Right ventricle myocardium superior (tissue), 1 donor: Measurements from ENCODE around the gene DCST2. TPM values are rescaled to one million over a fixed set of nuclear protein-coding genes. Genes with fewer than 3 reads are reported as not detected.

Experiments
- ATAC-seq: fragments of 200-7000 bp; cut with Tn5 transposase; one replicate; pipeline ENCODE4 v1.9.1; 2020; ENCODE audit warnings: mild to moderate bottlenecking; ENCODE audit not compliant: poor library complexity
- DNase-seq: peaks from one replicate; pipeline ENCODE4 v3.0.0-alpha.2; 2020
- intact Hi-C: fragments of 100-400 bp; cut with DNase I; formaldehyde crosslinking; loops from one replicate; pipeline ENCODE4 v1.11.2; 2022
- total RNA-seq: library from RNA; stranded (reverse); fragmentation: NEBNext Ultra II Directional; extraction: Animal tissue kit (Norgen Biotek cat#: 25700); gene quantifications from one replicate; pipeline ENCODE4 v1.2.1, GENCODE V29; 2021
- donor health status: DM: no; HTN: yes; CAD: no; lungs with severe emphysema.

Gene DCST2
- total RNA-seq, 1 donor from 2014 or later: 0.16 TPM

DNA sequence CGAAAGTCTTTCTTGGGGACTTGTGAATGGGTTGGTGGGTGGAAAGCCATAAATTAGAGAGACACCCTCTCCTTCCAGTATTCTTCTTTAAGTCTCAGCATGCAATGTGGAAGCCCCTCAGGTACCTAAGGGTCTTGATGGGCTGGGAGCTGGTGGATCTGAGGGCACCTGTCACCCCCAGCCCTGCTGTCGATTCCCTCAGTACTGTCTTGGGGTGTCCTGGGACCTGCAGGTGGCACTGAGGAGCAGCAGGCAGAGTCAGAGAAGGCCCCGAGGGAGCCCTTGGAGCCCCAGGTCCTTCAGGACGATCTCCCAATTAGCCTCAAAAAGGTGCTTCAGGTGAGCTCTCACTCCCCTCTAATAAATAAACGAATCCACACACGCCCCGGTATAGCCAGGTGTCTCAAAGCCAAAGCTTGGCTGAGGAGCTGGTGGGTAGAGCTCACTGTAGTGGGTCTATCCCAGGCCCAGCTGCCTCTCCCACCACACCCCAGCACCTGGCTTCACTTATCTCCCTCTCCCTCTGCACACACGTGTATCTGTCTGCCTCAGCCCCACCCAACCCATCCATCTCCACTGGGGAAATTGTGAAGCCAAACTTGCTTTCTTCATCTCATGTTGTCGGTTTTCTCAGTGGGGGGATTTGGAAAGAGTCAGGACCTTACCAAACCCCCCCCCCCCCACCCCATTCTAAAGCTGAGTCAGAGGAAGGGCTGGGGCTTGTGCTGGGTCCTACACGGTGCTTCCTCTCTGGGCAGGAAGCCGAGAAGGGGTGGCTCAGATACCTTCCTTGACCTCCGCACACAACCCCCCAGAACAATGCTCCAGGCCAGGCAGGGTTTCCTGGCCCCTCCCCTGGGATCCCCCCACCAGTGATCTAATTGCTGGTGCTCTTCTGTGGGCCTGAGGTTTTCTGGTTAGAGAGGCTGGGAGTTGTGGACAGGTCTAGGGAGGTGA is 19.1 kb upstream of the DCST2 start:
- ATAC-seq (no peak), DNase-seq (peak; percentile 68)
- intact Hi-C loops: no loop called here

DNA sequence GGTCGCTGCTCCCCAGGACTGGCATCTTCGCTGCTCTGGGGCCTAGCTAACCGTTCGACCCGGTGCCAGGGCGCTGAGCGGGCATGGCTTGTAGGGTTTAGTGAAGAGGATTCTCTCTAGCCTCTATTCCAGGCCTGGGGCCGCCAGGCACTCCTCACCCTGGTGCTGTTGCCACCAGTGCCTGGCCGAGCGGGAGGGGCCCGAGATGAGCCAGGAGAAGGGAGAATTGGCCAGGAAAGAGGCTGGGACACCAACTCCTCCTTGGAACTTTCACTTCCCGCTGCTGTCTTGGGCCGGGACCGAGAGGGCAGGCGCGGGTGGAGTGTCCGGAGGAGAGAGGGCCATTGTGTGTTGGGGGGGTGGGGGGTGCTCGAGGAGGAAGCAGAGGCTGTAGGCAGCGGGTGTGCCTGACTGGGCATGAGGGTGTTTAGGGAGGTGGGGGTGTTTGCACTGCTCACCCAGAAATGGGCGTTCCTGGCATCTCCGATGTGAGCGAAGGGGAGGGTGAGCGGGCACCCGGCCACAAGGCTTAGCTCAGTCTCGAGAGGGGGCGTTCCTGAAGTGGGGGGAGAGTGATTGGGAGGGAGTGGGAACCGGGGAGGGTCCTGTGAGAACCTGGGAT is 18.3 kb upstream of the DCST2 start:
- ATAC-seq: peak; percentile 32
- peak; percentile 80 for DNase-seq
- intact Hi-C loops: no loop called here

DNA sequence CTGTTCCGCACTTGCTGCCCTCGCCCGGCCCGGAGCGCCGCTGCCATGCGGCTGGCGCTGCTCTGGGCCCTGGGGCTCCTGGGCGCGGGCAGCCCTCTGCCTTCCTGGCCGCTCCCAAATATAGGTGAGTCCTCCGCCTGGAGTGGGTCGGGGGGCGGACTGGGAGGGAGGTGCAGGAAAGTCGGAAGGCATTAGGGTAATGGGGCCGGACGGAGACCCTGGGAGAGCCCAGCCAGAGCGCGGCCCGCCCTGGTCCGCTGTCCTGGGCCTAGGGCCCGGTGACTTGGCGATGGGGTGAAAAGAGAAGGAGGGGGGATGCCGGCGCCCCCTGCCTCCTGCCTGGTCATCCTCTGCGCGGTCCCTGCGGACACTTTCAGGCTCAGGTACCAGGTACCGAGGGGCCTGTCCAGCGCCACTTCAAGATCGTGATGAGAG is 17.8 kb upstream of the DCST2 start:
- peak; percentile 4 for ATAC-seq
- intact Hi-C loops: no loop called here
- no peak for DNase-seq

GRCh38 chr1:155050560-155051341 is 17.2 kb upstream of the DCST2 start, which contains the start of gene ADAM15:
TSS of gene ADAM15 (plus strand) at chr1:155051316. CDS start at chr1:155051387, 71 bp downstream.
- DNase-seq (peak; percentile 93), ATAC-seq (peak; percentile 94)
- intact Hi-C loops: no loop called here

DNA sequence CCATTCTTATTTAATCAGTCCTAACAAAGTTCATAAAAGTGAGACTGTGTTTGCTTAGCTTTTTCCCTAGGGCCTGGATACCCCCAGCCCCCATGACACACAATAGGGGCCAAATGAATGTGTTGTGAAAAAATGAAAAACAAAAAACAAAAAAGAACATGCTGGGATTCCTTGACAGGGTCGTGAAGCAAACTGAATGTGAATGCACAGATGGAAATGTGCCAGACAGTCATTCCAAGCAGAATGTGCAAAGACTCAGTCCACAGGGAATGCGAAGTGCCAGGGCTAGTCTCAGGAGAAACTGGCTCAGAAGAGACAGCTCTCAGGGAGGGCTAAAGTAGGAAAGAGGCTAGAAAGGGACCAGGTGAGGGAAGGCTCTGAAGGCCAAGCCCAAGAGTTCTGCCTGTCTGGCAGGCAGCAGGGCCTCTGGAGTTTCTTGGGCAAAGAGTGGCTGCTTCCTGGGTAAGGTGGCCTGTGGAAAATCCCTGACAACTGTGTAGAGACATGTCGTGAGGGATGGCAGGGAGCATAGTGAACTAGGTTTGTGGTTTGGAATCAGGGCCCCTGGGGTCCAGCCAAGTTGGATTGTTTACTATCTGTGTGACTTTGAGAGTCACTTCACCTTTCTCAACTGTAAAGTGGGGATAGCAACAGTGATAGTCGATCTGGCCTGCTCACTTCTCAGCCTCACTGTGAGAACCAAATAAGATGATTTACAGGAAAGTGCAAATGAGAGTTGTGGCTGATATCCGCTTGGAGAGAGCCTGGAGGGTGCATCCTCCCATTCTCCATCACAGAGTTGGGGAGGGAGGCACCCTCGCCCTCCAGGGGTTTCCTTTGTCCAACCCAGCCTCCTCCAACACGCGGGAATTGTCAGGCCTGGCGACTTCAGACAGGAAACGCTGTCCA is 16.3 kb upstream of the DCST2 start:
- ATAC-seq (no peak), DNase-seq (no peak)
- intact Hi-C loops: loop anchor here (5.0 kb wide), 1 partner anchor 32 kb away; no protein-coding TSS in a partner anchor

DNA sequence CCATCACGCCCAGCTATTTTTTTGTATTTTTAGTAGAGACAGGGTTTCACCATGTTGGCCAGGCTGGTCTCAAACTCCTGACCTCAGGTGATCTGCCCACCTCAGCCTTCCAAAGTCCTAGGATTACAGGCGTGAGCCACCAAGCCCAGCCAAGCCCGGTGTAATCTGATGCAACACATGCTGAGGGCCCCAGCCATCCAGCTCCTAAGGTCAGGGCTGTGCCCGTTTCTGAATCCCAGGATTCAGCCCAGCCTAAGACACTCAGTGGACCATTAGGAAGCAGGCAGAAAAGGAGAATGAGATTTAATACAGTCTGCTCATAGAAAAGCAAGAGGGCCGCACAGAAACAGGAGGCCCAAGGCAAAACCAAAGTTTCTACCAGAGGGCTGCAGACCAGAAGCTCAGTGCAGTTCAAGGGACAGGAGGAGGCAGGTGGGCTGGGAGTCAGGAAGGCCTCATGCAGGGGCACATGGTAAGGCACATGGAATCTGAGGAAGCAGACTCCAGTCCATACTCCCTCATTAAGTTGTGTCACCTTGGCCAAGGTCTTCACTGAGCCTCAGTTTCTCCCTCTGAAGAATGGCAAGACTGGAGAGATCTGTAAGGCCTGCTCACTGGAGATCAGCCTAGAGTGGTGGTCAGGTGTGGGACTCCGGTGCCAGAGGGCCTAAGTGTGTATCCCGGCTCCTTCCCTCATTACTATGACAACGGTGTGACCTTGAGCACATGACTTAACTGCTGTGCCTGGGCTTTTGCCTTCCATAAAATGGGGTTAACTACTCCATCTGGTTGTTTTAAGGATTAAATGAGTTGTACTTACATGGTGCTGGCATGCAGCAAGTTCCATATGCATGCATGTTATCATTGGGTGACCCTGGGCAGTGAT is 15.1 kb upstream of the DCST2 start:
- intact Hi-C loops: loop anchor here (5.0 kb wide), 1 partner anchor 34 kb away; no protein-coding TSS in a partner anchor
- DNase-seq (no peak), ATAC-seq (no peak)

GRCh38 chr1:155044812-155045657 is 11.5 kb upstream of the DCST2 start:
- ATAC-seq (peak; percentile 96), DNase-seq (peak; percentile 88)
- intact Hi-C loops: loop anchor here (5.0 kb wide), 1 partner anchor 37 kb away; no protein-coding TSS in a partner anchor

DNA sequence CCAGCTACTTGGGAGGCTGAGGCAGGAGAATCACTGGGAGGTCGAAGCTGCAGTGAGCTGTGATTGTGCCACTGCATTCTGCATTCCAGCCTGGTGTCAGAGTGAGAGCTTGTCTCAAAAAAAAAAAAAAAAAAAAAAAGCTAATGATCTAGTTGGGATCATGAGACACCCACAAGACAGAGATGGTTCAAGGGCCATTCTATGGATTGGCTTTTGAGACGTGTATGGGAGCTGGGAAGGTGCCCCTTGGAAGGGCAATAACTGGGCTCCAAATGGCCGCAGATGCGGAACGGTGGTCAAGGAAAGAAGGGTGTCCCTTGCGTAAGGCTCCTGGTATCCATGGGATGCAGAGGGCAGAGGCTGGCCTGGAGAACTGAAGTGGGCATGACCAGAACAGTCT is 10.8 kb upstream of the DCST2 start:
- no peak for ATAC-seq
- intact Hi-C loops: no loop called here
- no peak for DNase-seq

DNA sequence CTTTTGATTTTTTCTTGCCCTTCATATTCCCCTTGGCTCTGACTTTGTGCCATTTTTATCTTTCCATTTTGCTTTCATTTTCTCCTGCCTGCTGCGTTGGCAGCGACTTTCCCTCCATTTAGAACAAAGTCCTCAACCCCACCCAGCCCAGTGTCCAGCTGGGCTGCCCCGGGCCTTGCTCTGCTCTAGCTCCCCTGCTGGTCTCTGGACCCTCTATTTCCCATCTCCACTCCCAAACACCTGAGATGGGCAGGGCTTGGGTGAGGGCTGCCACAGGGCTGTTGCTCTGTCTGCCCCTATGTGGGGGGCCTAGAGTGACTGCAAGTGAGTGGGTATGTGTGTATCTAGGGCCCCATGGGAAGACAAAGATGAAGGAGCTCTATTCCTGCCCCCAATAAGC is 10.2 kb upstream of the DCST2 start:
- no peak for DNase-seq
- ATAC-seq: no peak
- intact Hi-C loops: no loop called here

GRCh38 chr1:155043301-155043702 is 9.7 kb upstream of the DCST2 start:
- no peak for DNase-seq
- intact Hi-C loops: no loop called here
- no peak for ATAC-seq

DNA sequence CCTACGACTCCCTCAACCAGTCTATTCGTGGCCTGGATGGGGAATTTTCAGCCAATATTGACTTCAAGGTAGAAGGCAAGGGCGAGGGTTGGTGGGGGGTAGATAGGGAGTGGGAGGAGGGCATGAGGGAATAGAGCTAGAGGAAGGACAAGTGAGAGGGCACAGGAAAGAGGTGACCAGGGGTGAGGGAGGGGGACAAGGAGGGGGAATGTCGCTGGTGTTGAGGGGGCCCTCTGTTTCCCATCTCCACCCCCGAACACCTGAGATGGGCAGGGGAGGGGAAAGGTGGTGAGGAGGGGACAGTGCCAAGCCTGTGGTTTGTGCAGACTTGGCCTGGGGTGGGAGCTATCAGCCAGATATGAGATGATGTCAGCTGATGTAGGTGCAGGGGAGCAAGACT is 9.2 kb upstream of the DCST2 start:
- DNase-seq: no peak
- intact Hi-C loops: no loop called here
- ATAC-seq: no peak

DNA sequence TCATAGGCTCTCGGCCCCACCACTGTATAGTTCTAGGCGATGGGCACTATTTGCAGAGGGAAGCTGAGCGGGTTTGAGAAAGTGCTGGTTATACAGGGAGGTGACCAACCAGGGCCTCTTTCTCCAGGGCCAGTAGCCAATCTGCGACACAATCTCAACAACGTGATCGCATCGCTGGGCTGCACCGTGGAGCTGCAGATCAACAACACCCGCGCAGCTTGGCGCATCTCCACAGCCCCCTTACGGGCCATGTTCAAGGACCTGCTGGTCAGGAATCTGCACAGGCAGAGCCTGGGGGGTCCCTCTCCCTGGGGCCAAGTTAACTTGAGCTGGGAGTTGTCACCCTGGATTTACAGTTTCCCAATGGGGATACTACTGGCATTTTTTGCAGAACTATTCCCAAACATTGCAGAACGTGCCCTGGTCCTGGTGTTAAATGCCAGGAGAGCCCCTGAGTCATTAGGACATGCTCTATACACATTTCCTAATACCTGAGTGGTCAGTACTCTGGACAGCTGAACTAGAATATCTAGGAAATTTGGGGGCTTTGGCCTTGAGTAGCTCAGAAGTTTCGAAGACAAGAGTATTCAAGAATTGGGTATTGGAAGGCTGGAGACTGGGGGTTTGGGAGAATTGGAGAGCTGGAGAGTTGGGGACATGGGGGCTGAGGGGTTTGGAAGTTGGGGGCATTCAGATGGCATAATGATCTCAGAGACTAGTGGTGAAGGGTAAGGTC is 6.9 kb upstream of the DCST2 start:
- no peak for DNase-seq
- no peak for ATAC-seq
- intact Hi-C loops: no loop called here

DNA sequence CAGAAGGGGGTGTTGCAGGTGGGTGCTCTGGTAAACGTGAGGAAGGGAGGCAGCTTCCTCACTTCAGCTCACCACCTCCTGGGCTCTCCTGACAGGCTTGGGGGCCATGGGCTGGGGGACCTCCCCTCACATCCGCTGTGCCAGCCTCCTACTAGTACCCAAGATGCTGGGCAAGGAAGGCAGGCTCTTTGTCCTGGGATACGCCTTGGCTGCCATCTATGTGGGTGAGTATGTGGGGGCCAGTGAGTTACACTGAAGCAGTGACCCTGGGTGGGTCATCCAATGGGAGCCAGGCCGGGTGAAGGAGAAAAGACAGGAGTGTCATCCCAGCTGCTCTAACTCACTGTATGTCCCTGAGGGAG is 5.7 kb upstream of the DCST2 start:
- ATAC-seq: no peak
- no peak for DNase-seq
- intact Hi-C loops: no loop called here

GRCh38 chr1:155038602-155039307 is 5.2 kb upstream of the DCST2 start:
- intact Hi-C loops: no loop called here
- DNase-seq (no peak), ATAC-seq (peak; percentile 19)

DNA sequence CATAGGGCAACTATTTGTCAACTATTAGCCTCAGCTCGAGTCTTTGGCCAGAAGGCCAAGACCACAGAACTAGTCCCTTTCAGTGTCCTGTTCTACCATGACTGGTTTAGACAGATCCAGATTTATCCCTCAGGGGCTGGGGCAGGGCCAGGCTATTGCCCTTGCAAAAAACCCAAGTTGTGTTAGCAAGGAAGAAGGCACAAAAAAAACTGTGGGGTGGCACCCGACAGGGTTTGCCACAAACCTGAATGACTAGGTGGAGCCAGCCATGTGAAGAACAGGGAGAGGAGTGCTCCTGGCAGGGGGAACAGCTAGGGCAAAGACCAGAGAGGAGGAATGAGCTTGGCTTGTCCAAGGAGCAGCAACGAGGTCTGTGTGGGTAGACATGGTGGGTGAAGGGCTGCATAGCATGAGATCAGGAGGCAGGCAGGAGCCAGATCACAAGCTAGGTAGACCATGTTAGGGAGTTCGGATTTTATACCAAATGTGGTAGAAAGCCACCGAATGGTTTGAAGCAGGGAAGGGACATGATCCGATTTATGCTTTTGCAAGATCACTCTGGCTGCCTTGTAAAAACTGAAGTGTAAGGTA is 4.4 kb upstream of the DCST2 start:
- intact Hi-C loops: no loop called here
- ATAC-seq (no peak), DNase-seq (no peak)
